Epithelial cell of proximal tubule (primary cell): ENCODE data around the gene REEP3. TPM values are rescaled to one million over a fixed set of nuclear protein-coding genes. Genes with fewer than 3 reads are reported as not detected.

Experiments used
- DNase-seq: peaks from one replicate; pipeline ENCODE4 v3.0.0-alpha.2; 2011; ENCODE audit warnings: low read depth
- H3K4me3 ChIP-seq: 2 replicates; pipeline ENCODE4 v1.5.1; 2011; ENCODE audit warnings: low read depth, mild to moderate bottlenecking, low read length
- total RNA-seq: library from RNA; depleted of rRNA; stranded (reverse); fragments of >200 nt; gene quantifications from 2 replicates; pipeline ENCODE4 v1.2.3, GENCODE V29; 2015
- TF ChIP-seq, protein P1 (sequence below): conservative IDR thresholded peaks from 2 replicates; pipeline ENCODE4 v1.5.1; 2012; ENCODE audit warnings: low read depth, mild to moderate bottlenecking, low read length

Gene REEP3
- total RNA-seq, 1 donor from 2014 or later = 58.6 TPM

DNA sequence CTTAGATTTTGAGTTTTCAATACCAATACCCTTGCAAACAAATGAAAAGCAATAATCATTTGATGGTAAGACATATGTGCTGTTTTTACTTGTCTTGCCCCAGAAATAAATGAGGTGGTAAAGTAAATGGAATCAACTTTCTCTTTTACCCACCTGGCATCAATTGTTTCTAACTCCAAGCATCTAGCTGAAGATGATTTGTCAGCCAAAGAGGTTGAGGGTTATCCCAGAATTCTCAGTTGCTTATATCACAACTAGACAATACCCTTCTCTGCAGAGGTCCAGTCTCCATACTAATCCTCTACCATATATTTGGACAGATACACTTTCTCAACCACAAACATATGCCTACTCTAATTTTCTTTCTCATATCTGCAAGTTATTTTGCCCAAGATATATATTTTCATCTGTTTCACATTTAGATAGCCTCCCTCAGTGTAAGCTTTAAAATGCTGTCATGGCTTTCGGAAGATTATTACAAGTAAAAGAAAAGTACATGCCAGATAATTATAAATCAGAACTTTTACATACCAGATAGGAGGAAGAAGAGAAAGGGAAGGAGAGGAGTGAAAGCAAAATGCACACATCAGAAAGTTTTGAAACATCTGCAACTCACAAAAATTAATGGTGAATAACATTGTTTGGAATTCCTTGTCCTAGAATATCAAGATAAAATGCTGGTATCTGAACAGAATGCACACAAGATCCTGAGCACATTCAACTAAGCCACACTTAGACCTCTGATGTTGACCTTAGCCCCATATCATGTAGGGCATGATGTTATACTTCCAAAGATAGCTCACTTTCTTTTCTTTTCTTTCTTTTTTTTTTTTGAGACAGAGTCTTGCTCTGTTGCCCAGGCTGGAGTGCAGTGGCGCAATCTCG lies 146.6 kb downstream of the REEP3 start:
- no peak for DNase-seq
- H3K4me3 ChIP-seq = no peak overlapping the region
- TF ChIP-seq, protein P1, sequence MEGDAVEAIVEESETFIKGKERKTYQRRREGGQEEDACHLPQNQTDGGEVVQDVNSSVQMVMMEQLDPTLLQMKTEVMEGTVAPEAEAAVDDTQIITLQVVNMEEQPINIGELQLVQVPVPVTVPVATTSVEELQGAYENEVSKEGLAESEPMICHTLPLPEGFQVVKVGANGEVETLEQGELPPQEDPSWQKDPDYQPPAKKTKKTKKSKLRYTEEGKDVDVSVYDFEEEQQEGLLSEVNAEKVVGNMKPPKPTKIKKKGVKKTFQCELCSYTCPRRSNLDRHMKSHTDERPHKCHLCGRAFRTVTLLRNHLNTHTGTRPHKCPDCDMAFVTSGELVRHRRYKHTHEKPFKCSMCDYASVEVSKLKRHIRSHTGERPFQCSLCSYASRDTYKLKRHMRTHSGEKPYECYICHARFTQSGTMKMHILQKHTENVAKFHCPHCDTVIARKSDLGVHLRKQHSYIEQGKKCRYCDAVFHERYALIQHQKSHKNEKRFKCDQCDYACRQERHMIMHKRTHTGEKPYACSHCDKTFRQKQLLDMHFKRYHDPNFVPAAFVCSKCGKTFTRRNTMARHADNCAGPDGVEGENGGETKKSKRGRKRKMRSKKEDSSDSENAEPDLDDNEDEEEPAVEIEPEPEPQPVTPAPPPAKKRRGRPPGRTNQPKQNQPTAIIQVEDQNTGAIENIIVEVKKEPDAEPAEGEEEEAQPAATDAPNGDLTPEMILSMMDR = no peak

DNA sequence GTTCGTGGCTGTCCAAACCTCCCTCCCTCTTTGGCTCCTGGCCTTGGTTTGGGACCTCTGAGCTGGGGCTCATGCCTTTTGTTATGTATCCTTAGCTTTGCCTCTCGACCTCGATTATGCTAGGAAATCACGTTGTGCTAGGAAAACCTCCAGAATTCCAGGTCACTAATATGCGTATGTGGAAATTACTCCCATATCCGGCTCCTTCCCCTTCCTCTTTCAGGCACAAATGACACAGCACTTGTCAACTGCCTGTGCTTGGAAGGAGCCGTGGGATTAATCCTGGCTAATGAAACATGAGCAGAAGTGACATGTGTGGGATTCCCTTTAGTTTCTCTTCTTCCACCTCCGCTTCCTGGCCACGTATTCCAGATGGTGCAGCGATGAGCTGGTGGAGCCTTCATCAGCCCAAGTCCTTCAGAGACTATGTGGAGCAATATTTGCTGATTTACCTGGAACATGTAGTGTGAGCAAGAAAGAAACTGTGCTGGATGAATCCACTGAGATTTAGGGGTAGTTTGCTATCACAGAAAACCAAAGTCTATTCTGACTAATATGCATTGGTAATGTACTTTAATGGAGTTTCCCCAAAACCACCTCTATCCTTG lies 149.2 kb downstream of the REEP3 start:
- no peak for DNase-seq
- TF ChIP-seq, protein P1 = no peak
- no peak overlapping the region for H3K4me3 ChIP-seq

DNA sequence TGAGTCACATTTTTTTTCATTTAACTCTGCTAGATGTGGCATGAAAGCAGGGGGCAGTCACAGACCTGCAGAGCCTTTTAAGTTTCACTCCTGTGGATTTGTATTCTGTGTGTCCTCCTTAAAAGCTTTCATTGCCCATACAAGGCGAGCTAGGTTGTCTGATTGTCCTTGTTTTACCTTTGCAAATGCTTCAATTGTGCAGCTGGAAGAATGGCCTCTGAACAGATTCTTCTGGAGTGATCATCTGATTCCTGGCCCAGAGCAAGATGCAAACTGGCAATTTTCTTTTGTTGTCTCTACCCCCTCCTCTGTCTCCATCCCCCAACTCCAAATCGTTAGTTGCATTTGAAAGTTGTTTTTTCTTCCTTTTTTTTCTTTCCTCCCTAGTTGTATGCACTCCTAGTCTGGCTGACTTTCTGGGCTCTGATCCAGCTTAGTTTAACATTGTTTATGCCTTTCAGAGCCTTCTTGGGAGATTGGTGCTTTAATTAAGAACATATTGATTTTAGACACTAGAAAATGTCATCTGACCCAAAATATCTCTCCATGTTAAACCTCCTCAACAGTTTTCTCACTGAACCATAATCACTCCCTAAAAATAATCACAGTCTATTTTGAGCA lies 150.2 kb downstream of the REEP3 start:
- TF ChIP-seq, protein P1 = peak; percentile 19
- H3K4me3 ChIP-seq = no peak overlapping the region
- no peak for DNase-seq

GRCh38 chr10:63672491-63672890 lies 151.3 kb downstream of the REEP3 start:
- no peak overlapping the region for H3K4me3 ChIP-seq
- TF ChIP-seq, protein P1 = no peak
- DNase-seq = no peak

DNA sequence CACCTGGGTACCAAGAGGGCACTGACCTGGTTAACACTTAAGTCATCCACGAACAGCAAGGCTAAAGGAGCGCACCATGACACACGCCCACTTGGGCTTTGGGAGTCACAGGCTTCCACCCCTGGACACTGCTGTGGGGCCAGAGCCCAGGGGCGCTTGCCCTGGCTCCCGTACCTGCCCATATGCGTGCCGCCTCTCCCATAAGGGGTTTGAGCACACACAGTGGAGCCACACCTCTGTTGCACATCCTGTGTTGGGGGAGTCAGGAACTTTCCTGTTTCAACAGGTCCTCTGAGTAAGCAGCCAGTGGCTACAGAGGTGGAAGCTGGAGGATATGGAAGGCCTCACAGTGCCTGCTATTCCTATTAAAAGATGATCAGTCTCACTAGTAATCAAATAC lies 152.0 kb downstream of the REEP3 start:
- TF ChIP-seq, protein P1 = no peak
- no peak for DNase-seq
- H3K4me3 ChIP-seq = no peak overlapping the region

DNA sequence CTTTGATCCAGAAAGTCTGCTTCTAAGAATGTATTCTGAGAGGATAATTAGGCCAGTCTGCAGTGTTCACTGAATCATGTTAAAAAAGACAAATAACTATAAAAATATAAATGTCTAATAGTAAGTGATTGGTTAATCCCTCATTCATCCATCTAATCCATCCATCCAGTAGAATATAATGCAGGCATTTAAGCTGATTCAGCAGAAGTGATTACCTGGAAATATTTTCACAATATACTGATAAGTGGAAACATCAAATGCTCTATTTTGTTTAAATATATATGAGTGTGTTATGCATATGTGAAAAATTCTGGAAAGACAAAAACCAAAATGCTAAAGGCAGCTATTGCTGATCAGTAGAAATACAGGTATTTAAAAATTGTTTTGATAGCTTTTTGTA lies 152.6 kb downstream of the REEP3 start:
- DNase-seq = no peak
- no peak overlapping the region for H3K4me3 ChIP-seq
- TF ChIP-seq, protein P1 = no peak

Other genes with a start within 250 kb of the REEP3 start
- gene JMJD1C, start 55.4 kb upstream of the REEP3 start, total RNA-seq = 40.6 and 56.6 TPM in 2 replicates